PFSK-1 (cell line): ENCODE measurements around the gene SPNS2.

ENCODE experiments used
- FOXP2 ChIP-seq: optimal IDR thresholded peaks from 2 replicates; pipeline ENCODE3; 2011; ENCODE audit warnings: borderline replicate concordance, control low read depth, inconsistent platforms; ENCODE audit not compliant: insufficient read depth; ENCODE audit errors: extremely low read length, extremely low read depth
- POLR2AphosphoS5 ChIP-seq: IDR thresholded peaks from 2 replicates; pipeline ENCODE4 v1.6.1; 2012; ENCODE audit warnings: low read depth, mild to moderate bottlenecking, control low read depth, low read length, moderate library complexity
- SIN3A ChIP-seq: IDR thresholded peaks from 2 replicates; pipeline ENCODE4 v1.6.1; 2012; ENCODE audit warnings: mild to moderate bottlenecking, low read length, moderate library complexity, borderline replicate concordance; ENCODE audit not compliant: insufficient read depth
- TAF1 ChIP-seq: IDR thresholded peaks from 2 replicates; pipeline ENCODE4 v1.6.1; 2012; ENCODE audit warnings: low read length, control low read depth, borderline replicate concordance; ENCODE audit not compliant: insufficient read depth
- TF ChIP-seq, protein P1 (sequence below), 2 experiments: IDR thresholded peaks; 2 replicates each; pipeline versions ENCODE4 v1.6.1 to v1.8.0; 2011 to 2012; ENCODE audit warnings: low read depth in 2 of 2, low read length in 2 of 2, control low read depth in 1 of 2, inconsistent platforms in 1 of 2, mild to moderate bottlenecking in 1 of 2, moderate library complexity in 1 of 2; ENCODE audit not compliant: insufficient read depth in 1 of 2

SPNS2 gene

DNA sequence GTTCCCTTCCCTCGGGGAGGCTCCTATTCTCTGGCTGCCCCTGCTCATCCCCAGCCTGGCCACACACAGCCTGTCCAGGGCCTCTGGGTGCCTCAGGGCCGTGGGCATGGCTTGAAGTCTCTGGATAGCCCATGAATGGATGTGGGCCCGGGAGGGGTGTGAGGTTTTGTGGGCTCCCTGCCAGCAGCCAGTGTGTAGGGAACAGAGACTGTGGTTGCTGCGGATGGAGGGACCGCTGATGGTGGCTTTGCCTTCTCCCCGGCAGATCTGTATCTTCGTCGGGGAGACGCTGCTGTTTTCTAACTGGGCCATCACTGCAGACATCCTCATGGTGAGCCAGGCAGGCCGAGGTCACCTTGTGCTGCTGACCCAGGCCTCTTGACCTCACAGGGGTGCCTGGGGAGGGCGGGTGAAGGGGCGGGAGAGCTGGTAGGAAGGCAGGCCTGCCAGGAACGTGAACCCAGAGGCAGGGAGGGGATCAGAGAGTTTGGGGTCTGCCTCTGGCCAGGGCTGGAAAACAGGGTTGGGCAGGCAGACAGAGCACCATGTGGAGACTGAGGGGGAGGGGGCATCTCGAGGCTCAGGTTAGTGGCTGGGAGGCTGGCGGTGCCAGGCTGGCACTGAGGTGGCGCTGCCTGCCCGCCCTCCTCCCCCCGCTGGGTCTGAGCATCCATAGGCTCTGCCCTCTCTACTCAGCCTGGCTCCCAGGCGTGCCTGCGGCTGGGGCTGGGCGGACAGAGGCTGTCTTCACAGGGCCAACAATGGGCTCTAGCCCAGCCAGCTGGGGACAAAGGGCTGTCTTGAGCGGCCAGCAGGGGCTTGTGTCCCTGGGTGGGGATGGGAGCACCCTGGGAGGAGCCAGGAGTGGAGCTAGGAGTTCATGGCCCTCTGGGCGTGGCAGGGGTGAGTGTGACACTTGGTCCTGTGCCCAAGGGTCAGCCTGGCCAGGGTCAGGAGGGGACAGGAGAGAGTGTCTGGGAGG, 35.1 kb downstream of the SPNS2 start:
- no peak for TF ChIP-seq TAF1
- no peak for TF ChIP-seq SIN3A
- no peak for TF ChIP-seq FOXP2
- TF ChIP-seq, protein P1, sequence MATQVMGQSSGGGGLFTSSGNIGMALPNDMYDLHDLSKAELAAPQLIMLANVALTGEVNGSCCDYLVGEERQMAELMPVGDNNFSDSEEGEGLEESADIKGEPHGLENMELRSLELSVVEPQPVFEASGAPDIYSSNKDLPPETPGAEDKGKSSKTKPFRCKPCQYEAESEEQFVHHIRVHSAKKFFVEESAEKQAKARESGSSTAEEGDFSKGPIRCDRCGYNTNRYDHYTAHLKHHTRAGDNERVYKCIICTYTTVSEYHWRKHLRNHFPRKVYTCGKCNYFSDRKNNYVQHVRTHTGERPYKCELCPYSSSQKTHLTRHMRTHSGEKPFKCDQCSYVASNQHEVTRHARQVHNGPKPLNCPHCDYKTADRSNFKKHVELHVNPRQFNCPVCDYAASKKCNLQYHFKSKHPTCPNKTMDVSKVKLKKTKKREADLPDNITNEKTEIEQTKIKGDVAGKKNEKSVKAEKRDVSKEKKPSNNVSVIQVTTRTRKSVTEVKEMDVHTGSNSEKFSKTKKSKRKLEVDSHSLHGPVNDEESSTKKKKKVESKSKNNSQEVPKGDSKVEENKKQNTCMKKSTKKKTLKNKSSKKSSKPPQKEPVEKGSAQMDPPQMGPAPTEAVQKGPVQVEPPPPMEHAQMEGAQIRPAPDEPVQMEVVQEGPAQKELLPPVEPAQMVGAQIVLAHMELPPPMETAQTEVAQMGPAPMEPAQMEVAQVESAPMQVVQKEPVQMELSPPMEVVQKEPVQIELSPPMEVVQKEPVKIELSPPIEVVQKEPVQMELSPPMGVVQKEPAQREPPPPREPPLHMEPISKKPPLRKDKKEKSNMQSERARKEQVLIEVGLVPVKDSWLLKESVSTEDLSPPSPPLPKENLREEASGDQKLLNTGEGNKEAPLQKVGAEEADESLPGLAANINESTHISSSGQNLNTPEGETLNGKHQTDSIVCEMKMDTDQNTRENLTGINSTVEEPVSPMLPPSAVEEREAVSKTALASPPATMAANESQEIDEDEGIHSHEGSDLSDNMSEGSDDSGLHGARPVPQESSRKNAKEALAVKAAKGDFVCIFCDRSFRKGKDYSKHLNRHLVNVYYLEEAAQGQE (IDR thresholded peaks at IDR 0.05; ENCODE audit: insufficient read depth in 1 of 2, low read depth in 2 of 2, low read length in 2 of 2): no peak
- no peak for TF ChIP-seq POLR2AphosphoS5

DNA sequence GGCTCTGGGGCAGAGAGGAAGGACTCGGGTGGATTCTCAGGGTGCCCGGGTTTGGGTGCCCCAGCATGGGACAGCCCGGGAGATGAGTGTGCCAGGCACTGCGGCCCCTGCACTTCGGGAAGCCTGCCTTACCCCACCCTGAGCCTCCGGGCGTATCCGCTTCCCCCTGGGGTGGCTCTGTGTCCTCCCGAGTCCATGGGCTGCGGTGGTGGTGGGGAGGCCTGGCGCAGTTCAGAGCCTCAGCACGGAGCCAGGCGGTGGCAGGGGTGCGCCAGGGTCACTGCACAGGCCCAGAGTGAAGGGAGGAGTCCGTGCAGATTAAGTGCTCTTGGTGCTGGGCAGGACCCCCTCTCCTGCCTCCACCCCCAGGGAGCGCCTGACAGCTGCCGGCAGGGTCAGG, 35.8 kb downstream of the SPNS2 start:
- no peak for TF ChIP-seq POLR2AphosphoS5
- TF ChIP-seq, protein P1 (IDR thresholded peaks at IDR 0.05; ENCODE audit: insufficient read depth in 1 of 2, low read depth in 2 of 2, low read length in 2 of 2): no peak
- TF ChIP-seq TAF1: no peak
- TF ChIP-seq FOXP2: no peak
- no peak for TF ChIP-seq SIN3A

DNA sequence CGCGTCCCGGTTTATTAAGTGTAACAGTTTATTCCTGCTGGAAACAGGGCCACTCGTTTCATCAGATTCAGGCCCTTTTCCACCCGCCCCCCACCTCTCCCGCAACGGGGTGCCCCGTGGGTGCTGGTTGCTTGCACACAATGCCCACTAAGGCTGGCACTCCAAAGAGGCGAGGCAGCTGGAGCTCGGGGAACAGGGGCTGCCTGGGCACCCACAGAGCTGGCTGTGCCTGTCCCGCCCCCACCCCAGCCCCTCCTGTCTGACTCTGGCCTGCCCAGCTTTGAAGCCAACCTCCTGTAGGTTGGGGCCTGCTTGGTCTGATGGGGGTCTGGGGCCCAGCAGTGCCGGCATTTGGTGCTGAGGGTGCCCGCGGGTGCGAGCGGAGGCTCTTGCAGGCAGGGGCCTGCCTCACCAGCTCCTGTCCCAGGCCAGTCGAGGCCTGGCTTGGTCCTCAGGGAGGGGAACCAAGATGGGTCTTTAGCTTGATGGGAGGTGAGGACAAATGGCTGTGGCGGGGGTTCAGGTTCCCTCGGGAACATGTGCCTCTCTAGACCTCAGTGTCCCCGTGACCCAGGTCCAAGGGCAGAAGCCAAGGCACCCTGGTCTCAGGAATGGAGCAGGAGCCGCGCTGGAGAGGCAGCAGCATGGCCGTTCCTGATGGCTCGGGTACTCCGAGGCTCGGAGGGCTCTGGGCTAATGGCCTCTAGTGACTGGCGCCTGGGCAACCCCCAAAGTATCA, 36.4 kb downstream of the SPNS2 start:
- TF ChIP-seq FOXP2 (no peak), POLR2AphosphoS5 (no peak; the same call in 1 of the 2 replicates)

- TF ChIP-seq TAF1 (no peak), POLR2AphosphoS5 (peak; percentile 2; the same call in 1 of the 2 replicates)
Measured at GRCh38 chr17:4535667-4536258, 37.1 kb downstream of the SPNS2 start.

GRCh38 chr17:4536259-4536741, 37.6 kb downstream of the SPNS2 start:
- TF ChIP-seq FOXP2 (no peak), POLR2AphosphoS5 (peak; percentile 52)
- TF ChIP-seq, protein P1 (IDR thresholded peaks at IDR 0.05; ENCODE audit: insufficient read depth in 1 of 2, low read depth in 2 of 2, low read length in 2 of 2): no peak
